ENCODE measurements around the gene ITGBL1. TPM values are rescaled to one million over a fixed set of nuclear protein-coding genes. Genes with fewer than 3 reads are reported as not detected.

The ITGBL1 gene
- total and polyA plus RNA-seq, 2 donors (not counting 3 experiments of a cell fraction or from before 2014, with no cell fraction given): 4.6 to 8.8 TPM

DNA sequence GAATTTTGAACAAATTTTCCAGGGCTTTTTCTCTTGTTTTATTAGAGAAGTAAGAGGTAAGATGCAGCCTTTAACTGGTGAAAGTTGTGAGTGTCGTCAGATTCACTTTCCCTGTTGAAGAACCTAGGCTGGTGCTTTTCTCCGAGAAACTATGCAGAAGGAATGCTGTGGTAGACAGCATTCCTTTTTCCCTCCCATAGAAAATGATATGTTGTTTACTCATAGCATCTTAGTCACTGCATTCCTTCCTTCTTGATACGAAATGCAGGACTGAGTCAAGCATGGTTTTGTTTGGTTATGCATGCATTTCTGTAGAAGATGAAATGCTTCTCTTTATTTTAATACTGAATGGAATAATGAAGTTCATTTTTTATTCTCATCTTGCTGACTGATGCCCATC, 3.4 kb downstream of the ITGBL1 start:
- dilution Hi-C loops (cut with MboI; ENCODE audit: extremely low pct_ligation_motif_present, low sequenced_read_pairs) (no loop called here), intact Hi-C loops (cut with micrococcal nuclease) (loop anchor here (10.0 kb wide), 1 partner anchor 1389 kb away; the partner anchor contains the start of gene ERCC5)
- H3K9me3 ChIP-seq (replicated peaks; ENCODE audit: control insufficient read depth, insufficient read depth, low read length): no peaks in the 10 kb centered on the region
- no peaks in the 10 kb centered on the region for H4K20me1 ChIP-seq (replicated peaks; ENCODE audit: control insufficient read depth, extremely low read depth, insufficient read depth, low read length)
- DNase-seq (ENCODE audit: low read depth, low spot score) (peak; percentile 69), FAIRE-seq (peak; percentile 75)
- H3K27ac ChIP-seq (ENCODE audit: insufficient read depth, low read depth, low read length): peak overlapping the region; percentile 85
- no peaks in the 10 kb centered on the region for H3K79me2 ChIP-seq (ENCODE audit: control insufficient read depth, insufficient read depth, low read length)
- no peak overlapping the region for H3K4me3 ChIP-seq (replicated peaks in 1 of 3; ENCODE audit: insufficient read depth in 1 of 3, low read depth in 1 of 3, low read length in 3 of 3)
- peak overlapping the region; percentile 60 for H3K9ac ChIP-seq (replicated peaks; ENCODE audit: extremely low read depth, insufficient read depth, low read length)
- H3K27me3 ChIP-seq (ENCODE audit: control insufficient read depth in 2 of 2, insufficient read depth in 2 of 2, low read length in 2 of 2): no peaks in the 10 kb centered on the region
- H3K4me2 ChIP-seq (ENCODE audit: insufficient read depth, low read length): peak overlapping the region; percentile 52
- H2AFZ ChIP-seq (ENCODE audit: low read depth, low read length): no peak overlapping the region
- no peaks in the 10 kb centered on the region for H3K36me3 ChIP-seq (ENCODE audit: control insufficient read depth in 2 of 2, extremely low read depth in 1 of 2, insufficient read depth in 2 of 2, low read length in 2 of 2)
- no peaks in the 10 kb centered on the region for H3K9me1 ChIP-seq (replicated peaks; ENCODE audit: control insufficient read depth, extremely low read depth, insufficient read depth, low read length)
- H3K4me1 ChIP-seq (ENCODE audit: control insufficient read depth, extremely low read depth, insufficient read depth, low read length): peaks cover 50% of the 10 kb centered on the region
- ChIA-PET CTCF (no interaction called here), POLR2A (interaction anchor here (0.6 kb wide), 1 partner anchor 18 kb away, joined by 3 read pairs; no protein-coding TSS in a partner anchor)
- BruUV-seq (replicated peaks): no TSS peak
- TF ChIP-seq, protein P1, sequence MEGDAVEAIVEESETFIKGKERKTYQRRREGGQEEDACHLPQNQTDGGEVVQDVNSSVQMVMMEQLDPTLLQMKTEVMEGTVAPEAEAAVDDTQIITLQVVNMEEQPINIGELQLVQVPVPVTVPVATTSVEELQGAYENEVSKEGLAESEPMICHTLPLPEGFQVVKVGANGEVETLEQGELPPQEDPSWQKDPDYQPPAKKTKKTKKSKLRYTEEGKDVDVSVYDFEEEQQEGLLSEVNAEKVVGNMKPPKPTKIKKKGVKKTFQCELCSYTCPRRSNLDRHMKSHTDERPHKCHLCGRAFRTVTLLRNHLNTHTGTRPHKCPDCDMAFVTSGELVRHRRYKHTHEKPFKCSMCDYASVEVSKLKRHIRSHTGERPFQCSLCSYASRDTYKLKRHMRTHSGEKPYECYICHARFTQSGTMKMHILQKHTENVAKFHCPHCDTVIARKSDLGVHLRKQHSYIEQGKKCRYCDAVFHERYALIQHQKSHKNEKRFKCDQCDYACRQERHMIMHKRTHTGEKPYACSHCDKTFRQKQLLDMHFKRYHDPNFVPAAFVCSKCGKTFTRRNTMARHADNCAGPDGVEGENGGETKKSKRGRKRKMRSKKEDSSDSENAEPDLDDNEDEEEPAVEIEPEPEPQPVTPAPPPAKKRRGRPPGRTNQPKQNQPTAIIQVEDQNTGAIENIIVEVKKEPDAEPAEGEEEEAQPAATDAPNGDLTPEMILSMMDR (IDR thresholded peaks at IDR 0.05; ENCODE audit: extremely low read depth in 1 of 2, insufficient read depth in 1 of 2, low read depth in 1 of 2, low read length in 2 of 2): no peak
- TF ChIP-seq EZH2 (IDR thresholded peaks at IDR 0.05; ENCODE audit: borderline replicate concordance, low read depth, low read length, severe bottlenecking) (no peak), FOS (IDR thresholded peaks at IDR 0.05; ENCODE audit: borderline replicate concordance, insufficient read depth, low read length) (peak; percentile 95), MYC (IDR thresholded peaks at IDR 0.05; ENCODE audit: low read depth, low read length) (no peak), GATA2 (IDR thresholded peaks at IDR 0.05; ENCODE audit: insufficient read depth, insufficient read length, low read depth, low read length) (peak; percentile 42), POLR2AphosphoS5 (IDR thresholded peaks at IDR 0.05; ENCODE audit: insufficient read depth, low read depth, low read length) (peak; percentile 42), JUN (IDR thresholded peaks at IDR 0.05; ENCODE audit: borderline replicate concordance, insufficient read depth, insufficient read length, low read depth) (peak; percentile 80), MAX (IDR thresholded peaks at IDR 0.05; ENCODE audit: insufficient read depth, insufficient read length) (no peak)

Data from endothelial cell of umbilical vein (primary cell).